Measurements from ENCODE around the gene TMEM82. TPM values are rescaled to one million over a fixed set of nuclear protein-coding genes. Genes with fewer than 3 reads are reported as not detected.

Gene TMEM82
- total and polyA plus RNA-seq, 2 of the 13 experiments (the other 11 are each of a cell fraction or from before 2014, with no cell fraction given): 0.24 to 0.97 TPM

- peak; percentile 70 for TF ChIP-seq ZNF687 (CRISPR knock-in tag; IDR thresholded peaks at IDR 0.05)
- TF ChIP-seq YY1 (IDR thresholded peaks at IDR 0.05; ENCODE audit: insufficient read depth, insufficient replicate concordance, low read depth, low read length): peak; percentile 37
- TF ChIP-seq, protein P1, sequence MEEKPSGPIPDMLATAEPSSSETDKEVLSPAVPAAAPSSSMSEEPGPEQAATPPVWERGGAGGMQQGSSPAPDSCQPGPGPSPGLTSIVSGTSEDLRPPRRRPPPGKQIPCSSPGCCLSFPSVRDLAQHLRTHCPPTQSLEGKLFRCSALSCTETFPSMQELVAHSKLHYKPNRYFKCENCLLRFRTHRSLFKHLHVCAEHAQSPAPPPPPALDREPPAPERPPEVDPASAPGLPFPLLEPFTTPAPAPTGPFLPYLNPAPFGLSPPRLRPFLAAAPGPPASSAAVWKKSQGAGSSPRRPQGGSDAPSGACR (CRISPR knock-in tag; IDR thresholded peaks at IDR 0.05): no peak
- TF ChIP-seq PHF20 (CRISPR knock-in tag; IDR thresholded peaks at IDR 0.05): no peak
- TF ChIP-seq PATZ1 (CRISPR knock-in tag; IDR thresholded peaks at IDR 0.05): peak; percentile 58; the same call in 1 of the 2 replicates
- no peak for TF ChIP-seq ZBTB44 (CRISPR knock-in tag; IDR thresholded peaks at IDR 0.05)
- TF ChIP-seq ERF (CRISPR knock-in tag; IDR thresholded peaks at IDR 0.05): peak; percentile 62; the same call in 1 of the 2 replicates
- TF ChIP-seq MTA3 (CRISPR knock-in tag; IDR thresholded peaks at IDR 0.05): no peak
- TF ChIP-seq, protein P2, sequence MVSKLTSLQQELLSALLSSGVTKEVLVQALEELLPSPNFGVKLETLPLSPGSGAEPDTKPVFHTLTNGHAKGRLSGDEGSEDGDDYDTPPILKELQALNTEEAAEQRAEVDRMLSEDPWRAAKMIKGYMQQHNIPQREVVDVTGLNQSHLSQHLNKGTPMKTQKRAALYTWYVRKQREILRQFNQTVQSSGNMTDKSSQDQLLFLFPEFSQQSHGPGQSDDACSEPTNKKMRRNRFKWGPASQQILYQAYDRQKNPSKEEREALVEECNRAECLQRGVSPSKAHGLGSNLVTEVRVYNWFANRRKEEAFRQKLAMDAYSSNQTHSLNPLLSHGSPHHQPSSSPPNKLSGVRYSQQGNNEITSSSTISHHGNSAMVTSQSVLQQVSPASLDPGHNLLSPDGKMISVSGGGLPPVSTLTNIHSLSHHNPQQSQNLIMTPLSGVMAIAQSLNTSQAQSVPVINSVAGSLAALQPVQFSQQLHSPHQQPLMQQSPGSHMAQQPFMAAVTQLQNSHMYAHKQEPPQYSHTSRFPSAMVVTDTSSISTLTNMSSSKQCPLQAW (CRISPR knock-in tag; IDR thresholded peaks at IDR 0.05): peak; percentile 84
- no peak for TF ChIP-seq JARID2 (CRISPR knock-in tag; IDR thresholded peaks at IDR 0.05; ENCODE audit: insufficient replicate concordance)
- TF ChIP-seq REPIN1 (CRISPR knock-in tag; IDR thresholded peaks at IDR 0.05; ENCODE audit: borderline replicate concordance, low read depth): peak; percentile 43; the same call in 1 of the 2 replicates
- TF ChIP-seq ZNF121 (CRISPR knock-in tag; IDR thresholded peaks at IDR 0.05): no peak
- TF ChIP-seq, protein P3, sequence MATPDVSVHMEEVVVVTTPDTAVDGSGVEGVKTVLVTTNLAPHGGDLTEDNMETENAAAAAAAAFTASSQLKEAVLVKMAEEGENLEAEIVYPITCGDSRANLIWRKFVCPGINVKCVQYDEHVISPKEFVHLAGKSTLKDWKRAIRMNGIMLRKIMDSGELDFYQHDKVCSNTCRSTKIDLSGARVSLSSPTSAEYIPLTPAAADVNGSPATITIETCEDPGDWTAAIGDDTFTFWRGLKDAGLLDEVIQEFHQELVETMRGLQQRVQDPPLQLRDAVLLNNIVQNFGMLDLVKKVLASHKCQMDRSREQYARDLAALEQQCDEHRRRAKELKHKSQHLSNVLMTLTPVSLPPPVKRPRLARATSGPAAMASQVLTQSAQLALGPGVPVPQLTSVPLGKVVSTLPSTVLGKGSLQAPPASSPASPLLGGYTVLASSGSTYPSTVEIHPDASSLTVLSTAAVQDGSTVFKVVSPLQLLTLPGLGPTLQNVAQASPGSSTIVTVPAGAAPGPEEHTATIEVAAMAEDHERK (CRISPR knock-in tag; IDR thresholded peaks at IDR 0.05; ENCODE audit: low read depth): no peak
- no peak for TF ChIP-seq ZNF780A (CRISPR knock-in tag; IDR thresholded peaks at IDR 0.05)
- no peak for TF ChIP-seq ZNF781 (CRISPR knock-in tag; IDR thresholded peaks at IDR 0.05; ENCODE audit: borderline replicate concordance, not compliant biosample characterization)
Observed at GRCh38 chr1:15740924-15741850, 1.1 kb upstream of the TMEM82 start (continued).
